Measurements from ENCODE around the gene ALOX15.

GRCh38 chr17:4597975-4598374, 43.5 kb downstream of the ALOX15 start:
- TF ChIP-seq CTCF (conservative IDR thresholded peaks at IDR 0.05; ENCODE audit: low read depth, low read length) (no peak), EZH2phosphoT487 (IDR thresholded peaks at IDR 0.05; ENCODE audit: borderline replicate concordance, low read length) (no peak), EZH2 (IDR thresholded peaks at IDR 0.05; ENCODE audit: low read length, unreplicated experiment) (no peak)

Measured in PC-3 (cell line).